Gastroesophageal sphincter (tissue), 3 donors: ENCODE measurements around the gene SCAMP2.

Source experiments
- CTCF ChIP-seq, 4 experiments: fragments of 200-600 bp in 2 of 4; fragments of 450-650 bp in 2 of 4; sonication (generic) in 1 of 4; IDR thresholded peaks; one replicate each; pipeline ENCODE4 v1.5.1; 2017 to 2019; ENCODE audit warnings: antibody characterized with exemption in 4 of 4, mild to moderate bottlenecking in 2 of 4, moderate library complexity in 2 of 4
- POLR2A ChIP-seq, 2 donors: fragments of 450-650 bp; IDR thresholded peaks; one replicate each; pipeline ENCODE4 v1.6.1; 2017; ENCODE audit warnings: antibody characterized with exemption in 2 of 2, mild to moderate bottlenecking in 2 of 2, moderate library complexity in 1 of 2

- TF ChIP-seq CTCF (IDR thresholded peaks at IDR 0.05) = no peak
- TF ChIP-seq POLR2A (IDR thresholded peaks at IDR 0.05) = no peak
Observed at GRCh38 chr15:74831813-74832495, 41.2 kb downstream of the SCAMP2 start.
